Measurements from ENCODE around the gene ERMP1.

DNA sequence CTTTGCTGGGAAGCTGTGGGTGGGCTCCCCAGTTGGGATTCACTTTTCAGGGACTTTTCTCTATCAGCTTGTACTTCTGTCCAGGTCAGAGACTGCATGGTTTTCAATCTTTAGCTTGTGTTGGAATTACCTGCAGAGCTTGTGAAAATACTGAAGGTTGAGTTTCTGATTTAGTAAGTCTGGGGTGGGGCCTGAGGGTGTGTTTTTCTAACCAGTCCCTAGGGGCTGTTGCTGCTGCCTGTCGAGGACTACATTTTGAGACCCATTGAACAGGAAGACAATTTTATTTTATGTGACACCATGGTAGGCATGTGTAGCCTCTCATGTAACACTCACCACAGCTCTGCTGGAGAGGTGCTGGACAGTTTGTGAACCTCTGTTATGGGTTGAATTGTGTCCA lies 43.1 kb upstream of the ERMP1 start:
- TF ChIP-seq MYC (IDR thresholded peaks at IDR 0.05; ENCODE audit: low read depth, low read length) (no peak), CTCF (IDR thresholded peaks at IDR 0.05; ENCODE audit: extremely low read depth in 1 of 2, insufficient read depth in 1 of 2, low read depth in 1 of 2, low read length in 2 of 2) (no peak), POLR2A (IDR thresholded peaks at IDR 0.05; ENCODE audit: low read depth, low read length) (no peak), JUN (IDR thresholded peaks at IDR 0.05; ENCODE audit: borderline replicate concordance, insufficient read depth, insufficient read length, low read depth) (no peak), POLR2AphosphoS5 (IDR thresholded peaks at IDR 0.05; ENCODE audit: insufficient read depth, low read depth, low read length) (no peak), FOS (IDR thresholded peaks at IDR 0.05; ENCODE audit: borderline replicate concordance, insufficient read depth, low read length) (no peak), MAX (IDR thresholded peaks at IDR 0.05; ENCODE audit: insufficient read depth, insufficient read length) (no peak), EZH2 (IDR thresholded peaks at IDR 0.05; ENCODE audit: borderline replicate concordance, low read depth, low read length, severe bottlenecking) (no peak), GATA2 (IDR thresholded peaks at IDR 0.05; ENCODE audit: insufficient read depth, insufficient read length, low read depth, low read length) (no peak)

All from endothelial cell of umbilical vein (primary cell).